ENCODE measurements around the gene CLEC16A.

CLEC16A gene

GRCh38 chr16:11045441-11045840 is 101.1 kb downstream of the CLEC16A start:
- H3K4me3 ChIP-seq (ENCODE audit: low read depth, low read length) = no peak overlapping the region
- no peak for TF ChIP-seq CTCF (IDR thresholded peaks at IDR 0.05; ENCODE audit: low read depth, low read length)

GRCh38 chr16:11045846-11046245 is 101.5 kb downstream of the CLEC16A start:
- TF ChIP-seq CTCF (IDR thresholded peaks at IDR 0.05; ENCODE audit: low read depth, low read length) = no peak
- no peak overlapping the region for H3K4me3 ChIP-seq (ENCODE audit: low read depth, low read length)

- no peak overlapping the region for H3K4me3 ChIP-seq (ENCODE audit: low read depth, low read length)
- no peak for TF ChIP-seq CTCF (IDR thresholded peaks at IDR 0.05; ENCODE audit: low read depth, low read length)
These were observed 102.1 kb downstream of the CLEC16A start for GRCh38 chr16:11046382-11046931.

GRCh38 chr16:11047057-11047456 is 102.7 kb downstream of the CLEC16A start:
- no peak for TF ChIP-seq CTCF (IDR thresholded peaks at IDR 0.05; ENCODE audit: low read depth, low read length)
- no peak overlapping the region for H3K4me3 ChIP-seq (ENCODE audit: low read depth, low read length)

- no peak for TF ChIP-seq CTCF (IDR thresholded peaks at IDR 0.05; ENCODE audit: low read depth, low read length)
These were observed 103.8 kb downstream of the CLEC16A start for GRCh38 chr16:11047939-11048800.

GRCh38 chr16:11049396-11050059 is 105.2 kb downstream of the CLEC16A start:
- TF ChIP-seq CTCF (IDR thresholded peaks at IDR 0.05; ENCODE audit: low read depth, low read length) = no peak
- no peak overlapping the region for H3K4me3 ChIP-seq (ENCODE audit: low read depth, low read length)

More at GRCh38 chr16:11047939-11048800, 103.8 kb downstream of the CLEC16A start:
- no peak overlapping the region for H3K4me3 ChIP-seq (ENCODE audit: low read depth, low read length)

- TF ChIP-seq CTCF (IDR thresholded peaks at IDR 0.05; ENCODE audit: low read depth, low read length) = no peak
- no peak overlapping the region for H3K4me3 ChIP-seq (ENCODE audit: low read depth, low read length)
These were observed 106.2 kb downstream of the CLEC16A start for GRCh38 chr16:11050536-11050935.

Data from WI38 (cell line).